ENCODE results near the gene NRL. TPM values are rescaled to one million over a fixed set of nuclear protein-coding genes. Genes with fewer than 3 reads are reported as not detected.

Gene NRL
- total RNA-seq, 1 donor from 2014 or later = 1.6 TPM

DNA sequence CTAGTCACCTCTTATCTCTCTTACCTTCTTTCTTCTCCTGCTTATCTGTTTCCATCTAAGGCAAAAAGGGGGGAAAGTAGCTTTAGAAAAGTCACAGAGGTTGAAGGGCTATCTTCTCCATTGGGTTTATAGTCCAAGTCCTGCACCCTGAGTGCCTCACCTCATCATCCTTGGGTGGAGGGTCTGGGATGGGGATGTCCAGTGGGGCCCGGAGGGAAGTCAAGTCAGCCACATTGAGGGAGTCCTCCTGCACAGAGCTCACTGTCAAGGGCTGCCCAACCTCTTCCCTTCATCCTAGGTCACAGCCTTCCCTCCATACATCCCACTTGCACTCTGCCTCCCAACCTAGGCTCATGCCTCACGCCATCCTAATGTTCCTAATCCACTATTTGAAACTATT lies 30.5 kb upstream of the NRL start:
- DNase-seq (ENCODE audit: low spot score) = no peak

- no peak for DNase-seq (ENCODE audit: low spot score)
Observed at GRCh38 chr14:24144451-24144850, 29.7 kb upstream of the NRL start.

- DNase-seq (ENCODE audit: low spot score) = no peak
Observed at GRCh38 chr14:24143511-24143910, 28.8 kb upstream of the NRL start.

GRCh38 chr14:24141097-24141880 lies 26.5 kb upstream of the NRL start, which contains the start of gene EMC9:
TSS of gene EMC9 (minus strand) at chr14:24141591. CDS start at chr14:24141304, 287 bp downstream.
- DNase-seq (ENCODE audit: low spot score) = peak; percentile 100

DNA sequence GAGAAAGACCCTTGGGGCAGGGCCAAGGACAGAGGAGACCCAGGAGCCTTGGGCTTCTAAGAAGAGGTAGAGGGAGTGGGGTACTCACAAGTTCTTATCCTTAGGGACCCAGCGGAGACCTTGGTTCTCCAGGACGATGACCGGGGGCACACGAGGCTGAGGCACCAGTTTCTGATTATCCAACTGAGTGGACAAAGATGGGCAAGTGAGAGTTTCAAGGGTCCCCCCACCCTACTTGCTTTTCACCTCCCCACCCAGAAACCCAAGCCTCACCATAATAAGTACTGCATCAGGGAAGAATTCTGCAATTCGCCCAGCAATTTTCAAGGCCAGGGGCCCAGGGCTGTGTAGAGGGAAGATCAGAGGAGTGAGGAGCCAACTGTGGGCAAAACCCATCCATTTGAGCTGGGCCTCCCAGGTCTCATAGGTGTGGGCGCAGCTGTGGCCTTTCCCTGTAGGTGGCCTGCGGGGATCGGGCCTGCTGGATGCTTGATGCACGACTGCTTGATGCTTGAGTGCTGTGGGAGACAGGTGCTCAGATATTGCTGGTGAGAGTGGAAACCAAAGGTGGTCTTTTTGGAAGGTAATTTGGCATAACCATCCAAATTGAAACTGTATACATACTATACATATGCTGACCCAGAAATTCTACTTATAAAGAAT lies 24.7 kb upstream of the NRL start:
- no peak for DNase-seq (ENCODE audit: low spot score)

- DNase-seq (ENCODE audit: low spot score) = no peak
Observed at GRCh38 chr14:24138396-24139271, 23.9 kb upstream of the NRL start.

- DNase-seq (ENCODE audit: low spot score) = no peak
Observed at GRCh38 chr14:24137529-24138395, 23.0 kb upstream of the NRL start.

GRCh38 chr14:24136684-24137528 lies 22.2 kb upstream of the NRL start:
- DNase-seq (ENCODE audit: low spot score) = no peak

- peak; percentile 98 for DNase-seq (ENCODE audit: low spot score)
Observed at GRCh38 chr14:24135834-24136683, 21.3 kb upstream of the NRL start, which contains the start of gene PSME1. TSS of gene PSME1 (plus strand) at chr14:24136194. CDS start at chr14:24136263, 69 bp downstream.

DNA sequence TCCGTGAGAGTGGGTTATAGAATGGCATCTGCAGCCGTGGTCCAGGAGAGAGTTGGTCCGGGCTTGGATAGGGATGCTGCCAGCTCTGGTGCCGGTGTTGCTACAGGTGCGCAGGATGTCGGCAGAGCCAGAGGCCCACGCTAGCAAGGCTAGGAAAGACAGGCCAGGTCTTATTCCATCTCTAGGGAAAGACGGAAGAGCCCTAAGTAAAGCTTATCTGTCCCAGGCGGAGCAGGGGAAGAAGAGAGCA lies 20.8 kb upstream of the NRL start:
- no peak for DNase-seq (ENCODE audit: low spot score)

- DNase-seq (ENCODE audit: low spot score) = no peak
Observed at GRCh38 chr14:24133735-24134134, 19.0 kb upstream of the NRL start.

DNA sequence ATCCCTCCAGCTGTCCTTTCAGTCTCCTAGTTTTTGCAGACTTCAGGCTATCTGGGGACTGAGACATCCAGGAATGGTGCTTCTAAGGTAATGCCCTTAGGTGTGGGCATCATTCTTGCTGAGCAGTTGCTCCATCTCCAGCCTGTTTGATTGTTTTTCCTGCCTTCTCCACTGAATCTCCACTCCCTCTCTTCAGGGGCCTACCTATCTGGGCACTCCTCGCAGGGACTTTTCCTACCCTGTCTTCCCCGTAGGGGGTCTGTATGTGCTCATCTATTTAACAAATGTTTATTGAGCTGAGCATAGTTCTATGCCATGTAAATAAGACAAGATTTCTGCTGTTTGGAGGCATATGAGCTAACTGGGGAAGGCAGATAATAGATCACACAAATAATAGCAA lies 18.2 kb upstream of the NRL start:
- no peak for DNase-seq (ENCODE audit: low spot score)

GRCh38 chr14:24132061-24132685 lies 17.4 kb upstream of the NRL start:
- DNase-seq (ENCODE audit: low spot score) = peak; percentile 74

GRCh38 chr14:24131549-24131966 lies 16.8 kb upstream of the NRL start:
- DNase-seq (ENCODE audit: low spot score) = no peak

DNA sequence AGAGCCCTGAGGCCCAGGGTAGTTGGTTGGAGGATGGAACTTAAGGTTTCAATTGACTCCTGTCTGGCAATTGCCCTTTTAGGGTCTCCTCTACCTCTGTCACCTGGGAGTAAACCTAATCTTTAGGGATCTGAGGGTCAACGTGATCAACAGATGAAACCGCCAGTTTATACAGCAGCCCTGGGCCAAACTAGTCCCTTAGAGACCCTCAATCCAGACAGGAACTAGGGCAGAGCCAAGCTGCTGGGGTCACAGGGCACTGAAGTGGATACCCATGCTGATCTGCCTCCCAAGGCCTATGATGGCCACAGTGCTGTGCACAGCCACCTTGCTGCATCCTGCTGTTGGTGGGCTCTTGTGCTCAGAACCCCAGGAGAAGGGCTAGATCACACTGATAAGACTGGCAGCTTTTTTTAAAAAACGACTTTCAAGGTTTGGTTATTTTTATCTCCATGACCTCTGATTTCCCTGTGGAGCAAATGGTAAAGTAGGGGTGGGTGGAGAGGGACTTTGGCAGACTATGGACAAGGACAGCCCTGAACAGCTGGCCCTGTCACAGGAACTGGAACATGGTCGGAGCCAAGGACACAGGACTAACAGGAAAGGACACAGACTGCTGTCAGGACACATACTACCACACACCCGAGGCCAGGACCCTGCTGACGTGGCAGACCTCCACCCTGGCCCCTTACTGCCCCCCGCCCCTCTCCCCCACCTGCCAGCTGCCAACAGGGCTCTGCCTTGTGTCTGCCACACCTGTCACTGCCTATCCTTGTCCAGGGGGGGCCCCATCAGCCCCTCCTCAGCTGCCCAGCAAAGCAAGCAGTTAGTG lies 16.2 kb upstream of the NRL start:
- no peak for DNase-seq (ENCODE audit: low spot score)

DNA sequence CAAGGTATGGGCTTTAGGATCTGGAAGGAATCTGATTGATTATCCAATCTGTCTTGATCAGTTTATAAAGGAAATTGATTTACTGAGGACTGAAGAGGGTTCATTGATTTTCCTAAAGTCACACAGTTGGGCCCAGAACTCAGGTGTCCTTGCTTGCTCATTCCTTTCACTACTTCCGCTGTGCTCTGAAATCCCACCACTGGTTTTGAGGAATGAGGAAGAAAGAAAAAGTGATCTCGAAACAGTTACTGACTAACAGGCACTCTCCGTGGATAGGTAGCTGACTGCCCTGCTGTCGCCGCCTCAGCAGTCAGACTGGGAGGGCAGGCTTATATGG lies 15.6 kb upstream of the NRL start, which contains the start of gene FITM1:
FITM1 (plus strand) TSS at position 280 of the 337 bp plus-strand sequence. CDS start 905 bp downstream, outside the sequence.
- DNase-seq (ENCODE audit: low spot score) = no peak

- DNase-seq (ENCODE audit: low spot score) = peak; percentile 22
Observed at GRCh38 chr14:24129410-24129998, 14.8 kb upstream of the NRL start.

Measured in mesenteric fat pad (tissue), 1 donor.